WI38 (cell line): ENCODE data around the gene FEN1.

Experiments
- H3K4me3 ChIP-seq: 2 replicates; pipeline ENCODE4 v1.5.1; 2011; ENCODE audit warnings: low read depth, mild to moderate bottlenecking, control low read depth, low read length
- TF ChIP-seq, protein P1 (sequence below): IDR thresholded peaks from 2 replicates; pipeline ENCODE4 v1.5.1; 2012; ENCODE audit warnings: low read depth, mild to moderate bottlenecking, control low read depth, low read length

FEN1 gene

DNA sequence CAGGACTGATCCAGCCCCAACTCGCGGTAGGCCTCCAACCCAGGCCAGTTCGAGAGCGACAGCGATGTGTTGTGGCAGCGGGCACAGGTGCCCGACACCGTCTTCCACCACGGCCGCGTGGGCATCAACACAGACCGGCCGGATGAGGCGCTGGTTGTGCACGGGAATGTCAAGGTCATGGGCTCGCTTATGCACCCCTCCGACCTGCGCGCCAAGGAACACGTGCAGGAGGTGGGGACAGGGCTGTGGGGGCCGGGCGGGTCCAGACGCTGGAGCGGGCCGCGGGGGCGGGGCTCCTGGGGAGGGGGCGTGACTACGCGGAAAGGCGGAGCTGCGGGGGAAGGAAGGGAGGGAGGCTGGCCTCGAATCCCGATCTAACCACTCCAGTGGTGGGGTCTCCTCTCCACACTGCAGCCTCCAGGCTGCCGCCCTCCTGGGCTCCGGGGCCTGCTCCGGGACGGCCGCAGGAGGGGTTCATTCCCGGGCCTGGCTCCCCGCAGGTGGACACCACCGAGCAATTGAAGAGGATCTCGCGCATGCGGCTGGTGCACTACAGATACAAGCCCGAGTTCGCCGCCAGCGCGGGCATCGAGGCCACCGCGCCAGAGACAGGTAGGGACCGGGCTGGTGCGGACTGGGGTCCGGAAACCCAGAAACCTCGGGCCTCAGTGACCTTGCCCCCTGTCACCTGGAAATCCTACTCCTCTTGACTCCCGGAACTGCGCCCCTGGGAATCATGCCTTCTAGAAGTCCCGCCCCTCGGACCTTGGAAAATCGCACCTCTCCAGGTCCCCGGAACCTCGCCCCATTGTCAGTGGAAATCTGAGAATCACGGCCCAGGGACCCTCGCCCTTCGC is 15.2 kb upstream of the FEN1 start:
- no peak overlapping the region for H3K4me3 ChIP-seq
- TF ChIP-seq, protein P1, sequence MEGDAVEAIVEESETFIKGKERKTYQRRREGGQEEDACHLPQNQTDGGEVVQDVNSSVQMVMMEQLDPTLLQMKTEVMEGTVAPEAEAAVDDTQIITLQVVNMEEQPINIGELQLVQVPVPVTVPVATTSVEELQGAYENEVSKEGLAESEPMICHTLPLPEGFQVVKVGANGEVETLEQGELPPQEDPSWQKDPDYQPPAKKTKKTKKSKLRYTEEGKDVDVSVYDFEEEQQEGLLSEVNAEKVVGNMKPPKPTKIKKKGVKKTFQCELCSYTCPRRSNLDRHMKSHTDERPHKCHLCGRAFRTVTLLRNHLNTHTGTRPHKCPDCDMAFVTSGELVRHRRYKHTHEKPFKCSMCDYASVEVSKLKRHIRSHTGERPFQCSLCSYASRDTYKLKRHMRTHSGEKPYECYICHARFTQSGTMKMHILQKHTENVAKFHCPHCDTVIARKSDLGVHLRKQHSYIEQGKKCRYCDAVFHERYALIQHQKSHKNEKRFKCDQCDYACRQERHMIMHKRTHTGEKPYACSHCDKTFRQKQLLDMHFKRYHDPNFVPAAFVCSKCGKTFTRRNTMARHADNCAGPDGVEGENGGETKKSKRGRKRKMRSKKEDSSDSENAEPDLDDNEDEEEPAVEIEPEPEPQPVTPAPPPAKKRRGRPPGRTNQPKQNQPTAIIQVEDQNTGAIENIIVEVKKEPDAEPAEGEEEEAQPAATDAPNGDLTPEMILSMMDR = no peak

DNA sequence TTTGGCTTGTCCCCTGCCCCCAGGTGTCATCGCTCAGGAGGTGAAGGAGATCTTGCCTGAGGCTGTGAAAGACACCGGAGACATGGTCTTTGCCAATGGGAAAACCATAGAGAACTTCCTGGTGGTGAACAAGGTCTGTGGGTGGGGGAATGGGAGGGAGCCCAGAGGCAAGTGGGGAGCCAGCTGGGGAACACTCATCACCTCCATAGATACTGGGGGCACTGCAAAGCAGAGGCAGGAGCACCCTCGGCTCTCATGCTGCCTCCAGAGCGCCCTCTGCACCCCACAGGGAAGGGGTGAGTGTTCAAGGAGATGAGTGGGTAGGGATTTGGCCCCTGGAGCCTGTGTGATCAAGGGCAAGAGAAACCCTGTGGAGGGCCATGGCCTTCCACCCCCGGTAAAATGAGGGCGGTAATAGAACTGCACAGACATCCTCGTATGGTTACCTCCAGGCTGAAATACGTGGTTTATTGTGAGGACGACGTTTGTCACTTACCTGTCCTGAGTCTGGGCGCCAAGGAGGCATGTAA is 14.3 kb upstream of the FEN1 start:
- TF ChIP-seq, protein P1 = no peak
- H3K4me3 ChIP-seq = no peak overlapping the region

DNA sequence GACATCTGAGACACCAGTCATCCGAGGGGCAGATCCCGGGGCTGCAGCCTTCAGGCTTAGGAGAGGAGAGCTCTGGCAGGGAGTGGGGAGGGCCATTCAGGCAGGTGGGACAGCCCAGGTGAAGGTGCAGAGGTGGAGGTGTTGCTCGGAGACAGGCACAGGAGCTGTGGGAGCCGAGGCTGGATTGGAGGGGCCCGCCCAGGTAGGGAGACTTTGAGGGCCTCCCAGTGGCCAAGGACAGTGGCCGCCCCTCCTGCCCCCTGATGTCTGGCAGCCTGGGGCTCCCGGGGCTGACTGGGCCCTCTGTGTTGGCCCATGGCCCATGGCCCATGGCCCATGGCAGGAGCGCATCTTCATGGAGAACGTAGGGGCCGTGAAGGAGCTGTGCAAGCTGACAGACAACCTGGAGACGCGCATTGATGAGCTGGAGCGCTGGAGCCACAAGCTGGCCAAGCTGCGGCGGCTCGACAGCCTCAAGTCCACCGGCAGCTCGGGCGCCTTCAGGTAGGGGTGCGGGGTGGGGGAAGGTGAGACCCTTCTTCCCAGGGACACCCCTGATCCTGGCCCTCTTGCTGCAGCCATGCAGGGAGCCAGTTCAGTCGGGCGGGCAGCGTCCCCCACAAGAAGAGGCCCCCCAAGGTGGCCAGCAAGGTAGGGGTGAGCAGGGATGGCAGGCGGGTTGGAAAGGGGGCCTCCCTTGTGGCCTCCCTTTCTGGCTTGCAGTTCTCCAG is 13.6 kb upstream of the FEN1 start:
- no peak overlapping the region for H3K4me3 ChIP-seq
- TF ChIP-seq, protein P1 = no peak

DNA sequence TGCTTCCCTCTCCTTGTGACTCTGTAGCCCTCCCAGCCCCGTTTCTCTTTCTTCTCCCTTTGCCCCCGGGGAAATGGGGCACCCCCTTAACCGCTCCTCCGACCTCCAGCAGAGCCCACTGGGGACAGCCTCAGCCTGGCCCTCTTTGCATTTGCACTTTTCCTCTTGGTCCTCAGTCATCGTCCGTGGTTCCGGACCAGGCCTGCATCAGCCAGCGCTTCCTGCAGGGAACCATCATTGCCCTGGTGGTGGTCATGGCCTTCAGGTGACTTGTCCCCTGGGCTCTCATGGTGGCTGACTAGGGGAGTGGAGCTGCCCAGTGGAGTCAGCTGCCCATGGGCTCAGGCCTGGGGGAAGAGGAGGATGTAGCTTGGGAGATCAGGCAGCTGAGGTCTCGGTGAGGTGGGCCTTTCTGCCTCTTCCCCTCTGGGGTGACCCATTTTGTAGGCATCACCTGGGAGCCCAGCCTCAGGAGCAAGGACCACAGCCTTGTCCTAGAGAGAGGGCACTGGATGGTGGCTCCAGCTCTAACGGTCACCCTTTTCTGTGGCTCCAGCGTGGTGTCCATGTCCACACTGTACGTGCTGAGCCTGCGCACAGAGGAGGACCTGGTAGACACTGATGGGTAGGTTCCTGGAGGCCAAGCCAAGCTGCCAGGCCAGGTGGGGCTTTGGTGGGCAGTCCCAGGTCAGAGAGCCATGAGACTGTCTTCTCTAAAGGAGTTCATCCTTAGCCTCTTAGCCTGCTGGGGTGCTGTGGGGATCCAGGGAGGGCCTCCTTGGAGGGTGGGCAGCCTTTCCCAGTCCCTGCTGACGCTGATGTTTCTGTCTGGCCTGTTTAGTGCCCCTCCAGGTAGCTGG is 12.8 kb upstream of the FEN1 start:
- H3K4me3 ChIP-seq = no peak overlapping the region
- TF ChIP-seq, protein P1 = no peak

DNA sequence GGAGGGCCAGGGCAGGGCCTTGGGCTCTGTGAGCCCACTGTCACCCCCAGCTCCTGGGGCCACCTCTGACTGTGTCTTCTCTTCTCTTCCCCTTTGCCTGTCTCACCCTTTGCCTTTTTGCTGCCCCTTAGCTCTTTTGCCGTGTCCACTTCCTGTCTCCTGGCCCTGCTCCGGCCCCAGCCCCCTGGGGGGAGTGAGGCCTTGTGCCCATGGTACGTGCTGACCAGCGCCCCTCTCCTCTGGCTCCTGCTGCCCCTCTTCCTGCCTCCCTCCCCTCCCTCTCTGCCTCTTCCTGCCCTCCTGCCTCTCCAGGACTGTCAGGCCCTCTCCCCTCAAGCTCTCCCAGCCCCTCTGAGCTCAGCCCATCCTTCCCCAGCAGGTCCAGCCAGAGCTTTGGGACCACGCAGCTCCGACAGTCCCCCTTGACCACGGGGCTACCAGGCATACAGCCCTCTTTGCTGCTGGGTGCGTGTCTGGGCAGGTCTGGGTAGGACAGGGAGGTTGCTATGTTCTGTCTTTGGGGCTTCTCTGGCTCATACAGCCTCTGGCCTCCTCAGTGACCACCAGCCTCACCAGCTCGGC is 12.0 kb upstream of the FEN1 start:
- H3K4me3 ChIP-seq = no peak overlapping the region
- TF ChIP-seq, protein P1 = no peak

DNA sequence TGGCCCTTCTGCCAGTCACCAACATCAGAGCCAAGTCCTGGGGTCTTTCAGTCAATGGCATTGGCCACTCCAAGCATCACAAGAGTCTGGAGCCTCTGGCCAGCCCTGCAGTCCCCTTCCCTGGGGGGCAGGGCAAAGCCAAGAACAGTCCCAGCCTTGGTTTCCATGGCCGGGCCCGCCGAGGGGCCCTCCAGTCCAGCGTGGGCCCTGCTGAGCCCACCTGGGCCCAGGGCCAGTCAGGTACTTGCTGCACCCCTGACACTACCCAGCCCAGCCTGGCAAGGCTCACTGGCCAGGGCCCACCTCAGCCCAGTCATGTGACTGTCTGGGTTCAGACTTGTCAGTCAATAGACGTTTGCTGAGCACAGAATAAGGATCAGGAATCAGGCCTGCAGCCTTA is 11.1 kb upstream of the FEN1 start:
- no peak overlapping the region for H3K4me3 ChIP-seq
- TF ChIP-seq, protein P1 = no peak
